ENCODE measurements around the gene BRD4. TPM values are rescaled to one million over a fixed set of nuclear protein-coding genes. Genes with fewer than 3 reads are reported as not detected.

The BRD4 gene
- total RNA-seq, 4 donors from 2014 or later = 5.6 to 156 (median 16.6) TPM

DNA sequence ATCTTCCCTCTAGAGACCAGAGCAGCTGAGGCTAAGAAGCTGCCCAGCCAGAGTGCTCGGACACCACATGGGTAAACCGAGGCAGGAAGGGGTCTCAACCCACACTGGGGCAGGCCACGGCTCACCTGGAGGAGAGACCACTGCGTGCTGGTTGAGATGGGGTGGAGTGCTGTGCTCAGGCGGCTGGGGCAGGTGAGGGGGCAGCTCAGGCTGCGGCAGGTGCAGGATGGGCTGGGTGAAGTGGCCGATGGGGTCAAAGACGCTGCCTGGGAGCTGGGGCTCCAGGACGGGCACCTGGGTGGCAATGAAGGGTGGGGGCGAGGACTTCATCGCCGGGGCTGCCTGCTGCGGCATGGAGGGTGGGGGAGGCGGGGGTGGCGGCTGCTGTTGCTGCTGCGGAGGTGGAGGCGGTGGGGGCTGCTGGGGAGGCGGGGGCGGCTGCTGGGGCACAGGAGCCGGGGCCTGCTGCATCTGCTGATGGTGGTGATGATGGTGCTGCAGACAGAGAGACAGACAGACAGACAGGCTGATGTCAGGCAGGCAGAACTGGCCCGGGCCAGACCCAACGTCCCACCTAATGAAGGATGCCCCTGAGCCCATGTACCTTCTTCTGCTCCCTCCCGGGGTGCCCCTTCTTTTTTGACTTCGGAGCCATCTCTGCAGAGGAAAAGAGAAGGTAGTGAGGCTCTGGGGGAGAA lies 88.1 kb downstream of the BRD4 start:
- peaks cover 13 to 35% of the 10 kb centered on the region in 2 donors for H3K4me1 ChIP-seq
- H3K27me3 ChIP-seq = no peaks in the 10 kb centered on the region
- peak overlapping the region; percentile 83 to 89 for H3K27ac ChIP-seq
- no peak overlapping the region for H3K4me3 ChIP-seq
- TF ChIP-seq POLR2A (IDR thresholded peaks at IDR 0.05) = no peak
- TF ChIP-seq, protein P1, sequence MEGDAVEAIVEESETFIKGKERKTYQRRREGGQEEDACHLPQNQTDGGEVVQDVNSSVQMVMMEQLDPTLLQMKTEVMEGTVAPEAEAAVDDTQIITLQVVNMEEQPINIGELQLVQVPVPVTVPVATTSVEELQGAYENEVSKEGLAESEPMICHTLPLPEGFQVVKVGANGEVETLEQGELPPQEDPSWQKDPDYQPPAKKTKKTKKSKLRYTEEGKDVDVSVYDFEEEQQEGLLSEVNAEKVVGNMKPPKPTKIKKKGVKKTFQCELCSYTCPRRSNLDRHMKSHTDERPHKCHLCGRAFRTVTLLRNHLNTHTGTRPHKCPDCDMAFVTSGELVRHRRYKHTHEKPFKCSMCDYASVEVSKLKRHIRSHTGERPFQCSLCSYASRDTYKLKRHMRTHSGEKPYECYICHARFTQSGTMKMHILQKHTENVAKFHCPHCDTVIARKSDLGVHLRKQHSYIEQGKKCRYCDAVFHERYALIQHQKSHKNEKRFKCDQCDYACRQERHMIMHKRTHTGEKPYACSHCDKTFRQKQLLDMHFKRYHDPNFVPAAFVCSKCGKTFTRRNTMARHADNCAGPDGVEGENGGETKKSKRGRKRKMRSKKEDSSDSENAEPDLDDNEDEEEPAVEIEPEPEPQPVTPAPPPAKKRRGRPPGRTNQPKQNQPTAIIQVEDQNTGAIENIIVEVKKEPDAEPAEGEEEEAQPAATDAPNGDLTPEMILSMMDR (IDR thresholded peaks at IDR 0.05) = no peak
- intact Hi-C loops (cut with DNase I; ENCODE audit: low total_unique reads) = no loop called here
- no peaks in the 10 kb centered on the region for H3K9me3 ChIP-seq
- no peaks in the 10 kb centered on the region for H3K36me3 ChIP-seq
- no peak for DNase-seq

DNA sequence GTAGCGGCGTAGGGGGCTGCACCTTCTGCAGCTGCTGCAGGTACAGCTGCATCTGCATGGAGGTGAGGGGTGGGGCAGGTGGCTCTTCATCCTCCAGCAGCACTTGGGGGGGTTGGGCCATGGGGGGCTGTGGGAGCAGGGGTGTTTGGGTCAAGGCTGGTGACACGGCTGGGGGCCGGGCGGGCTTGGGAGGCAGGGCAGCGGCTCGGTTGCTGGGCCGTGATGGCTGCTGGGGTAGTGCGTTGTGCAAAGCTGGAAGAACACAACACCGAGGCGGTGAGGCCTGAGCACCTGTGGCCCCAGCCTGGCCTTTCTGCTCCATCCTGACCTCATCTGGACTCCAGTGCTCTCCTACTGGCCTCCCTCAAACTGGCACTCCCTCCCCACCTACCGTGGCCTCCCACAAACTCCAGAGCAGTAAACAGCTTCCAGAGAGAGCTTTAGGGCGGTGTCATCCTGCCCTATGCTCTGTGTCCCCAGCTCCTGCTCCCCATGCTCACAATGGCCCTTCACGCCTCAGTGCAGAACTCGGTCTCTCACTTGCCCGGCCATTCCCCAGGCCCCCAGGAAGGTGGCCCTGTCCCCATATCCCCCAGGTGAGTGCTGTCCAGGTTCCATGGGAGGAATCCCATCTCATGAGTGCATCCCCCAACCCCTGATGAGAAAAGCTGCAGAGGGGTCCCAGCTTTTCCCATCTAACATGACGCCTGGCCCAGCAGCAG lies 88.9 kb downstream of the BRD4 start:
- peak overlapping the region; percentile 12 to 83 for H3K27ac ChIP-seq
- intact Hi-C loops (cut with DNase I; ENCODE audit: low total_unique reads) = no loop called here
- no peak for TF ChIP-seq POLR2A (IDR thresholded peaks at IDR 0.05)
- H3K27me3 ChIP-seq = no peaks in the 10 kb centered on the region
- H3K4me1 ChIP-seq = peaks cover 8 to 26% of the 10 kb centered on the region in 2 donors
- no peaks in the 10 kb centered on the region for H3K9me3 ChIP-seq
- H3K36me3 ChIP-seq = no peaks in the 10 kb centered on the region
- no peak for DNase-seq
- H3K4me3 ChIP-seq = no peak overlapping the region

DNA sequence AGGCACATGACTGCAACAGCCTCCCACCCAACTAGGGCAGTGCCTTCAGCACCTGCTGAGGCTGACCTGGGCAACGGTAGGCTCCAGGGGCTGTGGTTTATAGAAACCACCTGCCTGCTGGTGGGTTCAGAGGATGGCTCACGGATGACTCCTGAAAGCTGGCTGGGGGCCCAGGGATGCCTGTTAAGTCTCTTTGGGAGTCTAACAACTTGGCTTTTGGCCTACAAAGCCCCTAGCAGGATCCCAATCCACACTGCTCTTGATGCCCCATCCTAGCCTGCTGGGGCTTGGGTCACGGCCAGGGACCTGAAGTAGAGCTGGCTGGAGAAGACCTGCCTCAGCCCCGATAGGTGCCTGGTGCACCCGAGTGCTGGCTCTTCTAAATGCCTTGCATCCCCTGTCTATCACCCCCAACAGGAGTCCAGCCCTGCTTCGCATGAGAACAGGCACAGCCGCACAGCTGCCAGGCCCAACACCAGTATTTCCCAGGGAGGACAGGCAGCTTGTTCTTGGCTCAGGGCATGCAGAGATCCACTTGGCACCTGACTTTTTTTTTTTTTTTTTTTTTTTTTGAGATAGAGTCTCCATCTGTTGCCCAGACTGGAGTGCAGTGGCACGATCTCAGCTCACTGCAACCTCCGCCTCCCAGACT lies 91.0 kb downstream of the BRD4 start:
- intact Hi-C loops (cut with DNase I; ENCODE audit: low total_unique reads) = no loop called here
- peaks cover 0 to 8% of the 10 kb centered on the region in 2 donors for H3K4me1 ChIP-seq
- H3K9me3 ChIP-seq = no peaks in the 10 kb centered on the region
- H3K4me3 ChIP-seq = no peak overlapping the region
- no peaks in the 10 kb centered on the region for H3K36me3 ChIP-seq
- H3K27ac ChIP-seq = no peak overlapping the region
- H3K27me3 ChIP-seq = no peaks in the 10 kb centered on the region
- TF ChIP-seq POLR2A (IDR thresholded peaks at IDR 0.05) = no peak
- TF ChIP-seq, protein P1 (IDR thresholded peaks at IDR 0.05) = no peak
- DNase-seq = no peak

DNA sequence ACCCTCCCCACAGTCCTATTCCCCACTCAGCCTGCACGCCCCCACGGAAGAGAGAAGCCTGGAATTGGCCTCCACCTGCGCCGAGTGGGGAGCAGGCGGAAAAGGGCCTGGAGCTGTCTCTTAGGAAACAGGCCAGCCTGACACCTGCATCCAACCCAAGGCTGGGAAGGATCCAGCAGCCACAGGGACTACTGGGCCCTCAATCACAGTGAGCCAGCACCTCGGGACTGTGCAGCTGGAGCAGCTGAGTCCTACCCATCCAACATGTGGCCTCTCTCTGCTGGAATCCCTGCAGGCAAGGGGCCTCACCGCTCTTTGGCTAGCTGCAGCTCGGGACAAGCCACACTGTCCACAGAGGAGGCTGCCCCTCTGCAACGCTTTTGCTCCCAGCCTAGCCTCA lies 91.8 kb downstream of the BRD4 start:
- TF ChIP-seq, protein P1 (IDR thresholded peaks at IDR 0.05) = no peak
- TF ChIP-seq POLR2A (IDR thresholded peaks at IDR 0.05) = no peak
- no peaks in the 10 kb centered on the region for H3K36me3 ChIP-seq
- no peaks in the 10 kb centered on the region for H3K4me1 ChIP-seq
- no peak overlapping the region for H3K4me3 ChIP-seq
- H3K9me3 ChIP-seq = no peaks in the 10 kb centered on the region
- H3K27me3 ChIP-seq = no peaks in the 10 kb centered on the region
- no peak for DNase-seq
- no peak overlapping the region for H3K27ac ChIP-seq
- intact Hi-C loops (cut with DNase I; ENCODE audit: low total_unique reads) = no loop called here

DNA sequence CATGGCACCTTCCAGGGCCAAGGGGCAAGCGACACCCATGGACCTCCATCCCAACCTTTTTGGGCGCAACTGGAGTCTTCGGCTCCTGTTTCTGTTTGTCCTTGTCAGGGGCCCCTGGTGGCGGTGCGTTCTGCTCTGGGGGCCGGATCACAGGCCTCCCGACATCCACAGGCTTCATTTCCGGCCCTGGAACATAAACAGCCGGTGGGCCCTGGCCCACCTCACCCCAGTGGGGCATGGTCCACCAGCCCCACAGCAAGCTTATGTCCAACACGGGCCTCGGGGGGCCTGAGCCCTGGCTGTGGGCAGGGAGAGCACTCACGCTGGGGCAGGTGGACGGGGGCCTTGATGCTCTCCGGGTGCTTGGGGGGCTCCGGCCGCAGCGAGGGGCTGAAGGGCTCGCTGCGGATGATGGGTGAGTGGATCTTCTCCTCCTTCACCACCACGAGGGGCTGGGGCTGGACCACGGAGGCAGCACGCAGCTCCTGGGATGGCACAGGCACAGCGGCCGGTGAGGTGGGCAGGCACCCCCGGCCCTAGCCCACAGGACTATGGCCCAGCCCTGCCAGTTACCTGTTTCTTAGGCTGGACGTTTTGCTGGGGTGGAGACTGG lies 92.9 kb downstream of the BRD4 start:
- no peak for DNase-seq
- no peaks in the 10 kb centered on the region for H3K9me3 ChIP-seq
- intact Hi-C loops (cut with DNase I; ENCODE audit: low total_unique reads) = no loop called here
- H3K27ac ChIP-seq = no peak overlapping the region
- no peaks in the 10 kb centered on the region for H3K4me1 ChIP-seq
- no peaks in the 10 kb centered on the region for H3K27me3 ChIP-seq
- H3K36me3 ChIP-seq = no peaks in the 10 kb centered on the region
- no peak for TF ChIP-seq POLR2A (IDR thresholded peaks at IDR 0.05)
- TF ChIP-seq, protein P1 (IDR thresholded peaks at IDR 0.05) = no peak
- no peak overlapping the region for H3K4me3 ChIP-seq
